GM12874 (cell line): ENCODE measurements around the gene TMA7B.

ENCODE experiments used
- CTCF ChIP-seq: IDR thresholded peaks from 2 replicates; pipeline ENCODE4 v1.5.1; 2011; ENCODE audit warnings: low read depth, mild to moderate bottlenecking, control low read depth, low read length, moderate library complexity; ENCODE audit not compliant: insufficient read depth

The TMA7B gene

DNA sequence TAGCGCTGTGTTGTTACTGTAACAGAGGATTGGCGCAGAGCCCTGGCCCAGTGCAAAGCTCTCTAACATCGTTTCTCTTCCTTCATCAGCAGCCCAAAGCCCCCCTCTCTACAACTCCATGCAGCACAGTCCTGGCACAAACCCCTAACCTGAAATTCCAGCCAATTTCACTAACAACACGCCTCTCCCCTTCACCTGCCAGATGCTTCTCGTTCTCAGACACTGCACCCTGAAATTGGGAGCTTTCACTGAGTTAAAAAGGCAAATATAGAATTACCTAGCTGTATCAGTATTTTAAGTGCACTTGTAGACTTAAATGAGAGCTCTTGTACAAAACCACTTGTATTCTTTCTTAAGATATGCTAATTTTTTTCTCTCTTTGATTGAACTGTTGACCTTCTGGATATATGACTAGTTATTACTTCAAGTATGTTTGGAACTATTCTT, 43.0 kb upstream of the TMA7B start:
- no peak for TF ChIP-seq CTCF

- TF ChIP-seq CTCF: no peak
These were observed 42.3 kb upstream of the TMA7B start for GRCh38 chr22:39917776-39918495.

GRCh38 chr22:39920134-39920743, 40.0 kb upstream of the TMA7B start:
- no peak for TF ChIP-seq CTCF

DNA sequence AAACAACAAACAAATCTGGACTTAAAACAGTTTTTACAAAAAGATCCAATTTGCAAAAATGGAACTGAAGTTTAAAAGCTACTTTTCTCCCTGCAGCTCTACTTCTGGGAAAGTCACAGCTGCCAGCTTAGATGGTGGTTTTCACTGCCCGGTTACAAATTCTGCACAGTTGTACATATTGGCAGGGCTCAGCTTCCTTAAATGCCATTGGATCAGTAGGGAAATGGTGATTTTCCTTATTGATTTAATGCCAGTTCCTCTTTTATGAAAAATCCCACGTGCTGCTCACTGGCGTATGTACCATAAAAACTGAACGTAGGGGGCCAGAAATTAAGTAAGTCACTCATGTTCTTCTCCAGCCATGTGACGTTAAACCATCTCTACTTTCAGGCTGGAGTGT, 36.5 kb upstream of the TMA7B start:
- TF ChIP-seq CTCF: no peak

DNA sequence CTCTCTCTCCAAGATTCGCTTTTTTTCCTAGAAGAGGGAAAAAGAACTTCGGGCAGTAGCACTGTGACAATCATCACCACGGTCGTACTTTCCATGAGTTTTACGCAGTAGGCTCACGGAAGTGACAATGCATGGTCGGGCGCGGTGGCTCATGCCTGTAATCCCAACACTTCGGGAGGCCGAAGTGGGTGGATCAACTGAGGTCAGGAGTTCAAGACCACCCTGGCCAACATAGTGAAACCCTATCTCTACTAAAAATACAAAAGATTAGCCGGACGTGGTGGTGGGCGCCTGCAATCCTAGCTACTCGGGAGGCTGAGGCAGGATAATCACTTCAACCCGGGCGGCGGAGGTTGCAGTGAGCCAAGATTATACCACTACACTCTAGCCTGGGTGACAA, 35.9 kb upstream of the TMA7B start:
- no peak for TF ChIP-seq CTCF

DNA sequence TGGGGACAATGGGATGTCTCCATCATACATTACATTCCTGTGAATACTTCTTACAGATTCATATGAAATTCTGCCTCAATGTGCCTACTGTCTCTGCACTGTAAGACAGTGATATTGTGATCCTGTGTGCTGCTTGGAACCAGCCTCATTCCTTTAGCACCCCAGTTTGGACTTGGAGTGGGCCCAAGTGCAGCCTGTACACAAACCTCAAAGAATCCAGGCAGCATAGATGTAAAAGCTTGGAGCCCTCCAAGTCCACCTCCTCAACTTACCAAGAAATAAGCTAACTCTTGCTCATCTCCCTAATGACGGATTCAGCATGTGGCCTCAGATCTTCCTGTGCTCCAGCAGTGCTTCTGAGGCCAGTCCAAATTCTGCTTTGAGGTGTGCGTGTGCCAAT, 34.9 kb upstream of the TMA7B start:
- TF ChIP-seq CTCF: no peak

GRCh38 chr22:39925909-39926679, 34.1 kb upstream of the TMA7B start:
- no peak for TF ChIP-seq CTCF
